Measurements from ENCODE around the gene LRFN5. TPM values are rescaled to one million over a fixed set of nuclear protein-coding genes. Genes with fewer than 3 reads are reported as not detected.

The LRFN5 gene
- total RNA-seq, 4 donors from 2014 or later = 0.32 to 1.1 (median 0.49) TPM

DNA sequence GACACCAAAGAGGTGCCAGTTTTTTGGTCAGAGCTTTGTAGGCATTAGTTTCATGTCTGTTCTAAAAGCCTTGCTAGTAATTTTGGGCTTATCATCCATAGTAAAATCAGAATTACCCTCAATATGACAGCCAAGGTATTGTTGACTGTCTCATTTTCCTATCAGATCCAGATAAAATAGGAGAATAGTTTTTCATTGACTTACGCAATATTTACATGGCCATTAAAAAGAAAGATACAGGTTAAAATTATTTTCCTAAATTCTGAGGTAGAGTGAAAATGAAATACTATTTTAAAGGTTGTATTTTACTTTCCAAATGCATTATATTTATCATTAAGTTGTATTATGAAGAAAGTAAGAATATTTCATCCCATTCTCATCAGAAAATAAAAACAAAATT lies 203.7 kb downstream of the LRFN5 start:
- Histone ChIP-seq H3K36me3 (no peaks in the 10 kb centered on the region), H3K27me3 (no peaks in the 10 kb centered on the region), H3K27ac (no peak overlapping the region), H3K9me3 (no peaks in the 10 kb centered on the region), H3K4me3 (no peak overlapping the region), H3K4me1 (no peaks in the 10 kb centered on the region)
- no peak for DNase-seq (ENCODE audit: low spot score in 2 of 2)
- TF ChIP-seq, protein P1, sequence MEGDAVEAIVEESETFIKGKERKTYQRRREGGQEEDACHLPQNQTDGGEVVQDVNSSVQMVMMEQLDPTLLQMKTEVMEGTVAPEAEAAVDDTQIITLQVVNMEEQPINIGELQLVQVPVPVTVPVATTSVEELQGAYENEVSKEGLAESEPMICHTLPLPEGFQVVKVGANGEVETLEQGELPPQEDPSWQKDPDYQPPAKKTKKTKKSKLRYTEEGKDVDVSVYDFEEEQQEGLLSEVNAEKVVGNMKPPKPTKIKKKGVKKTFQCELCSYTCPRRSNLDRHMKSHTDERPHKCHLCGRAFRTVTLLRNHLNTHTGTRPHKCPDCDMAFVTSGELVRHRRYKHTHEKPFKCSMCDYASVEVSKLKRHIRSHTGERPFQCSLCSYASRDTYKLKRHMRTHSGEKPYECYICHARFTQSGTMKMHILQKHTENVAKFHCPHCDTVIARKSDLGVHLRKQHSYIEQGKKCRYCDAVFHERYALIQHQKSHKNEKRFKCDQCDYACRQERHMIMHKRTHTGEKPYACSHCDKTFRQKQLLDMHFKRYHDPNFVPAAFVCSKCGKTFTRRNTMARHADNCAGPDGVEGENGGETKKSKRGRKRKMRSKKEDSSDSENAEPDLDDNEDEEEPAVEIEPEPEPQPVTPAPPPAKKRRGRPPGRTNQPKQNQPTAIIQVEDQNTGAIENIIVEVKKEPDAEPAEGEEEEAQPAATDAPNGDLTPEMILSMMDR (IDR thresholded peaks at IDR 0.05) = no peak
- TF ChIP-seq POLR2A (IDR thresholded peaks at IDR 0.05) (no peak), EP300 (IDR thresholded peaks at IDR 0.05) (no peak), POLR2AphosphoS5 (IDR thresholded peaks at IDR 0.05) (no peak)
- 98% methylated on average over 1 of the region's 1 CpG for WGBS

GRCh38 chr14:41817626-41818025 lies 210.9 kb downstream of the LRFN5 start:
- Histone ChIP-seq H3K27ac (no peak overlapping the region), H3K9me3 (no peaks in the 10 kb centered on the region), H3K36me3 (no peaks in the 10 kb centered on the region), H3K27me3 (no peaks in the 10 kb centered on the region), H3K4me3 (no peak overlapping the region), H3K4me1 (no peaks in the 10 kb centered on the region)
- 93% methylated on average over 1 of the region's 1 CpG for WGBS
- TF ChIP-seq EP300 (IDR thresholded peaks at IDR 0.05) (no peak), POLR2AphosphoS5 (IDR thresholded peaks at IDR 0.05) (no peak), POLR2A (IDR thresholded peaks at IDR 0.05) (no peak)
- TF ChIP-seq, protein P1 (IDR thresholded peaks at IDR 0.05) = no peak
- no peak for DNase-seq (ENCODE audit: low spot score in 2 of 2)

- no peaks in the 10 kb centered on the region for H3K27me3 ChIP-seq
- no peak for DNase-seq (ENCODE audit: low spot score in 2 of 2)
- no peak overlapping the region for H3K4me3 ChIP-seq
- WGBS = 97% methylated on average over 2 of the region's 2 CpGs
- H3K27ac ChIP-seq = no peak overlapping the region
- H3K4me1 ChIP-seq = no peaks in the 10 kb centered on the region
- H3K36me3 ChIP-seq = no peaks in the 10 kb centered on the region
- TF ChIP-seq EP300 (IDR thresholded peaks at IDR 0.05) (no peak), POLR2AphosphoS5 (IDR thresholded peaks at IDR 0.05) (no peak), POLR2A (IDR thresholded peaks at IDR 0.05) (no peak)
- TF ChIP-seq, protein P1 (IDR thresholded peaks at IDR 0.05) = no peak
- peaks cover 3% of the 10 kb centered on the region for H3K9me3 ChIP-seq
Measured at GRCh38 chr14:41824441-41824840, 217.8 kb downstream of the LRFN5 start.

GRCh38 chr14:41825622-41826021 lies 218.9 kb downstream of the LRFN5 start:
- peaks cover 3% of the 10 kb centered on the region for H3K9me3 ChIP-seq
- TF ChIP-seq, protein P1 (IDR thresholded peaks at IDR 0.05) = no peak
- TF ChIP-seq POLR2AphosphoS5 (IDR thresholded peaks at IDR 0.05) (no peak), EP300 (IDR thresholded peaks at IDR 0.05) (no peak), POLR2A (IDR thresholded peaks at IDR 0.05) (no peak)
- H3K4me3 ChIP-seq = no peak overlapping the region
- no peak for DNase-seq (ENCODE audit: low spot score in 2 of 2)
- H3K36me3 ChIP-seq = no peaks in the 10 kb centered on the region
- H3K4me1 ChIP-seq = no peaks in the 10 kb centered on the region
- no peak overlapping the region for H3K27ac ChIP-seq
- no peaks in the 10 kb centered on the region for H3K27me3 ChIP-seq
- WGBS = 44% methylated on average over 1 of the region's 1 CpG

DNA sequence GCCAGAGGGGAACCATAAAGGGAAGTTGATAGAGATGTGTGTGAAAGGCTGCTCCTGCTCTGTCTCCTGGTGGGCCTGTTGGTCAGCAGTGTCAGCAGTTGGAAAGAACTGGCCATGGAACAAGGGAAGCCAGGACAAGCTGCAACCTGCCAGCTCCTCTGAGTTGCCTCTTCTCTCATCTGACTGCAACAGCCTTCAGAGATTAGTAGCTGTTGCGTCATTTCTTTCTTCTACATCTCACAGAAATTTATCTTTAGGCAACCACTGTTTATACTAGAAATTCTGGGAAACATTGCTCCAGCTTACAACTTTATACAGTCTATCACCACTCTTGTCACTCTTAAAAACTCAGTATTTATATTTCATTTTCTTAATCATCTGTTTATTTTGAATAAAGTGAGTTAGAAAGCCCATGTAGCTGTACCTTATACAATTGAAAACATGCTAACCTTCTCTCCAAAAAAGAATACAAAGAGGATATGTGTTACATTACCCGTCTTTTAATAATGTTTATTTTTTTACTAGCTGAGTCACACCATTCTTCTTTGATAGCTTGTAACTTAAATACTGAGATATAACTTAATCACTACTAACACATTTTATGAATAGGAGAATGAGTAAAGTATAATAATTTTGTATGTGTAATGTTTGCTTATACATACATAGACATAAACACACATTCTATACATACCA lies 224.2 kb downstream of the LRFN5 start:
- TF ChIP-seq EP300 (IDR thresholded peaks at IDR 0.05) (no peak), POLR2AphosphoS5 (IDR thresholded peaks at IDR 0.05) (no peak), POLR2A (IDR thresholded peaks at IDR 0.05) (no peak)
- TF ChIP-seq, protein P1 (IDR thresholded peaks at IDR 0.05) = no peak
- no peak for DNase-seq (ENCODE audit: low spot score in 2 of 2)
- no peak overlapping the region for H3K27ac ChIP-seq
- no peaks in the 10 kb centered on the region for H3K27me3 ChIP-seq
- H3K9me3 ChIP-seq = no peaks in the 10 kb centered on the region
- H3K4me3 ChIP-seq = no peak overlapping the region
- no peaks in the 10 kb centered on the region for H3K36me3 ChIP-seq
- no peaks in the 10 kb centered on the region for H3K4me1 ChIP-seq
- 50% methylated on average over 2 of the region's 2 CpGs for WGBS

Data from suprapubic skin (tissue), 4 donors.